Liver (tissue), 3 donors: ENCODE measurements around the gene TREM2.

ENCODE experiments used
- CTCF ChIP-seq: fragments of 150-350 bp; IDR thresholded peaks from 2 replicates; pipeline ENCODE4 v1.5.1; 2017; ENCODE audit warnings: improper control_type of control experiment, low read depth, low read length; ENCODE audit not compliant: missing input control
- EGR1 ChIP-seq, 2 donors: IDR thresholded peaks; 2 replicates each; pipeline ENCODE4 v1.6.1; 2016 to 2018; ENCODE audit warnings: antibody characterized with exemption in 2 of 2, low read depth in 2 of 2
- GABPA ChIP-seq, 2 donors: IDR thresholded peaks in 1 of 2; conservative IDR thresholded peaks in 1 of 2; 2 replicates each; pipeline ENCODE4 v1.6.1; 2016; ENCODE audit warnings: antibody characterized with exemption in 2 of 2, mild to moderate bottlenecking in 1 of 2, moderate library complexity in 1 of 2
- JUND ChIP-seq, 2 donors: IDR thresholded peaks; 2 replicates each; pipeline ENCODE4 v1.6.1; 2016; ENCODE audit warnings: antibody characterized with exemption in 2 of 2
- RAD21 ChIP-seq, 2 donors: IDR thresholded peaks; 2 replicates each; pipeline ENCODE4 v1.6.1; 2016; ENCODE audit warnings: antibody characterized with exemption in 2 of 2, mild to moderate bottlenecking in 2 of 2
- REST ChIP-seq: IDR thresholded peaks from 2 replicates; pipeline ENCODE4 v1.6.1; 2016; ENCODE audit warnings: antibody characterized with exemption, mild to moderate bottlenecking
- RXRA ChIP-seq, 2 donors: IDR thresholded peaks; 2 replicates each; pipeline ENCODE4 v1.6.1; 2017 to 2018; ENCODE audit warnings: antibody characterized with exemption in 2 of 2, mild to moderate bottlenecking in 1 of 2
- SP1 ChIP-seq: IDR thresholded peaks from 2 replicates; pipeline ENCODE4 v1.6.1; 2018; ENCODE audit warnings: antibody characterized with exemption, mild to moderate bottlenecking
- TAF1 ChIP-seq: conservative IDR thresholded peaks from 2 replicates; pipeline ENCODE4 v1.6.1; 2016; ENCODE audit warnings: antibody characterized with exemption, mild to moderate bottlenecking
- YY1 ChIP-seq: IDR thresholded peaks from 2 replicates; pipeline ENCODE4 v1.6.1; 2016; ENCODE audit warnings: antibody characterized with exemption, mild to moderate bottlenecking
- ZBTB33 ChIP-seq: IDR thresholded peaks from 2 replicates; pipeline ENCODE4 v1.6.1; 2016; ENCODE audit warnings: antibody characterized with exemption
- TF ChIP-seq, protein P1 (sequence below): IDR thresholded peaks from 2 replicates; pipeline ENCODE4 v1.6.1; 2016; ENCODE audit warnings: antibody characterized with exemption
- TF ChIP-seq, protein P2 (sequence below): IDR thresholded peaks from 2 replicates; pipeline ENCODE4 v1.6.1; 2016; ENCODE audit warnings: antibody characterized with exemption
- donor health status: healthy.
- donor health status: healthy.

DNA sequence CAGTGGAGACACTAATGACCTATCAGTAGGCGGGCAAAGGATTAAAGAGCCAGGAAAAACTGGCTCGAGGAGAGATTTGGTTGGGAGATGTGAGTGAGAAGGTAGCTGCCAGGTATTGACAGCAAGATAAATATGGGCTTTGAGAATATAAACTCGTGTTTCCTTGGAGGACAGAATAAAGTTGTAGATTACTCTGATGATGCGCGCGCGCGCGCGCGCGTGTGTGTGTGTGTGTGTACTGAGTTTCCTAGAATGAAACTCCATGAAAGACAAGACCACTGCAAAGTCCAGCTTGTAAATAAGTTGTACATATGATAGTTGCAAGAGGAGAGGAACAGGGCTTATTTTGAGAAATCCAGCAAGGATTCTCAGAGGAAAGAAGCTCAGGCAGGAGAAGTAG is 13.3 kb upstream of the TREM2 start:
- no peak for TF ChIP-seq CTCF
- TF ChIP-seq SP1: no peak
- TF ChIP-seq REST: no peak
- no peak for TF ChIP-seq EGR1 (IDR thresholded peaks at IDR 0.05; ENCODE audit: low read depth in 2 of 2)
- TF ChIP-seq GABPA (IDR thresholded peaks at IDR 0.05 in 1 of 2, conservative IDR thresholded peaks at IDR 0.05 in 1 of 2): no peak
- no peak for TF ChIP-seq YY1
- no peak for TF ChIP-seq RAD21 (IDR thresholded peaks at IDR 0.05)
- no peak for TF ChIP-seq ZBTB33
- TF ChIP-seq TAF1: no peak
- TF ChIP-seq, protein P1, sequence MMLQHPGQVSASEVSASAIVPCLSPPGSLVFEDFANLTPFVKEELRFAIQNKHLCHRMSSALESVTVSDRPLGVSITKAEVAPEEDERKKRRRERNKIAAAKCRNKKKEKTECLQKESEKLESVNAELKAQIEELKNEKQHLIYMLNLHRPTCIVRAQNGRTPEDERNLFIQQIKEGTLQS: no peak
- TF ChIP-seq JUND (IDR thresholded peaks at IDR 0.05): no peak
- TF ChIP-seq, protein P2, sequence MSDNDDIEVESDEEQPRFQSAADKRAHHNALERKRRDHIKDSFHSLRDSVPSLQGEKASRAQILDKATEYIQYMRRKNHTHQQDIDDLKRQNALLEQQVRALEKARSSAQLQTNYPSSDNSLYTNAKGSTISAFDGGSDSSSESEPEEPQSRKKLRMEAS: no peak
- no peak for TF ChIP-seq RXRA (IDR thresholded peaks at IDR 0.05)
